HUDEP-2 (cell line): ENCODE measurements around the gene ZNF462.
"Not testable (repeated sequence)": the region's sequence is repeated elsewhere in the genome, so short reads cannot be mapped to it uniquely, and the experiment has no call there.

ENCODE experiments used
- DNase-seq, 76 experiments: peaks; one replicate each; lab custom pipeline; 2025; ENCODE audit not compliant: unreplicated experiment in 76 of 76; lab: John Stamatoyannopoulos, UW

The ZNF462 gene

GRCh38 chr9:106989904-106990303 is 126.9 kb downstream of the ZNF462 start:
- not testable (repeated sequence) for DNase-seq

GRCh38 chr9:106992186-106992585 is 129.2 kb downstream of the ZNF462 start:
- no peak for DNase-seq

- no peak for DNase-seq
These were observed 130.6 kb downstream of the ZNF462 start for GRCh38 chr9:106993603-106994002.

GRCh38 chr9:106994463-106994862 is 131.5 kb downstream of the ZNF462 start:
- DNase-seq, result no peak

DNA sequence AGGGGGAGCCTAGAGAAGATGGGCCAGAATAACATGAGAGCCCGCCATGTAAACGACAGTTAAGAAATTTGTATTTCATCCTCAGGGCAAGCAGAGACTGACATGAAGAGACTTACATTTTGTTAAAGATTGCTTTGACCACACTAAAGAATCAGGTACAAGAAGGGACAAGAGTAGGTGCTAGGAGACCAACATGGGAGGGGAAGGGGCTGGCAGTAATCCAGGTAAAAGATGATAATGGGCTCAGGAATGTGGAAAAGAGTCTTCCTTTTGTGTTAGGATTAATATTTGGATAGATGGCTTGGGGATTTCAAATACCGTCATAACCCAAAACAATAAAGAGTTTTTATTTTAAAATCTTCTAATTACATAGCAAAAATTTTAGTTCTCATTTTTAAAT is 137.3 kb downstream of the ZNF462 start:
- no peak for DNase-seq

DNA sequence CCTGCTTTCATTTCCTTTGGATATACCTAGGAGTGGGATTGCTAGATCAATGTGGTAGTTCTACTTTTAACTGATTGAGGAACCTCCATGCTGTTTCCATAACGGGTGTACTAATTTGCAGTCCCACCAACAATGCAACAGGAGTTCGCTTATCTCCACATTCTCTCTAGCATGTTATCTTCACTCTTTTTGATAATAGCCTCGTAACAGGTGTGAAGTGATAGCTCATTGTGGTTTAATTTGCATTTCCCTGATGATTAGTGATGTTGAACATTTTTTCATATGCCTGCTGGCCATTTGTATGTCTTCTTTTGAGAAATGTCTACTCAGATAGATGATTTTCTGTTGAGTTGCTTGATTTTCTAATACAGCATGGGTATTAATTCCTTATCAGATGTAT is 142.2 kb downstream of the ZNF462 start:
- no peak for DNase-seq

GRCh38 chr9:107007402-107007801 is 144.4 kb downstream of the ZNF462 start:
- no peak for DNase-seq

- no peak for DNase-seq
These were observed 145.0 kb downstream of the ZNF462 start for GRCh38 chr9:107008011-107008410.

GRCh38 chr9:107008447-107008846 is 145.5 kb downstream of the ZNF462 start:
- DNase-seq, result no peak

DNA sequence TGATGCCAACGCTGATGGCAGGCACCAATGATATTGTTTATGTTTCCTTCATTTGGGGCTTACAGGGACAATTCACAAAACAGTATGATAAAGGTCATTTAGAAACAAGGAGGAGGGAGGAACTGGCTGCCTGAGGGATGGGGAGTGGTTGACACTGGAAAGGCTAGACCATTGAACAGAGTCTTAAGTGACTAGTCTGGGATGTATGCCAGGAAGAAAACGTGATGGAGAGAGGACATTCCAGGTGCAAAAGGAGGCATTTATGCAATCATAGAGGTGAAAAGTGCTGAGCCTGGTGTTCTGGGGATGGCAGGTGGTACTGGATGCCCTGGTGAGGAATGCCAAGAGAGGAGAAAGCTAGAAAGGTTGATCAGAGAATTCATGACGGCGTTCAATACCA is 153.4 kb downstream of the ZNF462 start:
- no peak for DNase-seq

- DNase-seq, result no peak
These were observed 156.0 kb downstream of the ZNF462 start for GRCh38 chr9:107018861-107019545.

- DNase-seq, result no peak
These were observed 157.1 kb downstream of the ZNF462 start for GRCh38 chr9:107020040-107020530.

DNA sequence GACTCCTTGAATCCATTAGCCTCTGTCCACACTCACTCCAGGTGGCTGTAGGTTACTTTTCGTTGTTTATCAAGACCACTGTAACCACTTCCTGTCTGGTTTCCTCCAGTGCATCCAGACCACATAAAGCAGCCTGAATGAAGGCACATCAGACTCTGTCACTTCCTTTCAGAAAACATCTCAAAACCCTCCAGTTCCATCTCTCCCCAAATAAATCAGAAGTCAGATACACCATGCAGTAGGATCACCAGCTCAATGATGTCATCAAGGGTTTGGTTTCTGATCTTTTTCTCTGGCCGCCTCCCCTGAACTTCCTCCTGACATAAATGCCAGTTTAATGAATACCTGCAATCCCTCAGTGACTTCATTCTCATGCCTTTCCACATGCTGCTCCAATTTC is 161.2 kb downstream of the ZNF462 start:
- no peak for DNase-seq

DNA sequence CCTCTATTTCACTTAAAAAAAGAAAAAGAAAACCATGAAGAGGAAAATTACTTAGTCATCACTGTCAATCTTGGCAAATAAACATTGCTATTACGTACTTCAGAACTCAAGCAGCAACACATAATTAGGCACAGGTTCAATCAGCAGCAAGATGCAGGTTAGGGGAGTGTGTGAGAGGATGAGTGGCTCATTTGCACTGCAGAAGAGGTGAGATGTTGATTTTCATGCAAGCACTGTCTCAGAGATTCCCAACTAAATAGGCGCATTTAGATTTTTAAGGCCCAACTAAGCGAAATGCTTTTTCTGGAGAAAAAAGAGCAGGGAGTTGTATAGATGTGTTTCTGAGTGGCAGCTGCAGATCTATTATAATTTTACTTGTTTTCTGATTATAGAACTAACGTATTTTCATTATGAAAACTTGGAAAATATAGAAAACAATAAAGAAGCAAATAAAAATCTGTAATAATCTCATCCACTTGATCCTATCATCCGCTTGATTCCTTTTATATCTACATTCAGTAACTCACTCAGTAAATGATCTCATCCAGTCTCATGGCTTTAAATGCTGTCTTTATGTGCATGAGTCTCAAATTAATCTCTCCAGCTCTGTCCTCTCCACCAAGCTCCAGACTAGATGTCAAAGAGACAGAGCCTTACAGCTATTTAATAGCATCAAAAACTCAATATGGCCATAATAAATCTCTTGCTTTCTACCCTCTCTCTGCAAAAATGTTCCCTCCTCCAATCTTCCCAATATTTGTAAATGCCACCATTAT is 162.5 kb downstream of the ZNF462 start:
- no peak for DNase-seq

GRCh38 chr9:107029146-107029545 is 166.2 kb downstream of the ZNF462 start:
- DNase-seq, result no peak

GRCh38 chr9:107033966-107034365 is 171.0 kb downstream of the ZNF462 start:
- DNase-seq, result no peak

GRCh38 chr9:107034831-107035230 is 171.9 kb downstream of the ZNF462 start:
- no peak for DNase-seq

DNA sequence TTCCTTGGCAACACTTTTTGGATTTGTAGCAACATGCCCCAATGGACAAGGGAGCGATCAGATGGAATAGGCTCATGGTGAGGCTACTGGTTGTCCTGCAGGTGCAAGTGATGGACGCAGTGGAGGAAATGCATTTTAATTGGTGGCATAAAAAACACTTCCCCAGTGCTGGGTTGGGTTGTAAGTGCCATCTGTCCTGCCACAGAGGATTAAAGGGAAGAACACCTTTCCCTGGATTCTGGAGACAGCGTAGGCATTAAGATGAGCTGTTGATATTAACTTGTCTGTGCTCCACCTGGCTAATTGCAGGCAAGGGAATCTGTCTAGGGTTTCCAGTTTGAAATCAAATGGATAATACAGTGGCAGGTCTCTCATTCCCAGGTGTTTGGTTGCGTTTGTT is 173.4 kb downstream of the ZNF462 start:
- no peak for DNase-seq

GRCh38 chr9:107039542-107039941 is 176.6 kb downstream of the ZNF462 start:
- no peak for DNase-seq

DNA sequence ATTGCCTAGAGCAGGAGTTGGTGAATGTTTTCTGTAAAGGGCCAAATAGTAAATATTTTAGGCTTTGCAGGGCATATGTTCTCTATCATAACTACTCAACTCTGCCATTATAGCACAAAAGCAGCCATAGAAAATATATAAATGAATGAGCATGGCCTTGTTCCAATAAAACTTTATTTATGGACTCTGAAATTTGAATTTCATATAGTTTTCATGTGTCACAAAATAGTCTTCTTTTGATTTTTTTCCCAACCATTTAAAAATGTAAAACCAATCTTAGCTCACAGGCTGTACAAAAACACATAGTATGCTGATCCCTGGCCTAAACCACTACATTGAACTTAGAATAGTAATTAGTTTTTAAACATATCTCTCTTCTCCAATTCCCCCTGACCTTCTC is 179.6 kb downstream of the ZNF462 start:
- DNase-seq, result no peak

DNA sequence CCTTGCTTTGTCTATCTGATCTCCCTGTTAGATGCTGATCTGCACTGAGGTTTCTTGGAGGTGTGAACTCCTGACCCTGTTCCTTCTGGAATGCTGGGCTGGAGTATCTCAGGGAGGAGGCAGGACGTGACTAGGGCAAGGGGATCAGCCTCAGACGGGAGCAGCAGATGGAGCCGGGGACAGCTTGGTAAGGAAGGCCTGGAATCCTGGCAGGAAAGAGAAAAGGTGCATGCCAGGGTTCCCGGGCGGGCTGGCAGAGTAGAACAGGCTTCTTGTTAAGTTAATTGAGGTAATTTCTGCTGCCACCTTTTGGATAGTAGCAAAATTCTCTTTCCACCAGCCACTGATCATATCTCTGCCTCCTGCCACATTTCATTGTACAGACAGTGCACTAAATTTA is 180.9 kb downstream of the ZNF462 start:
- DNase-seq, result peak in 1 of 76 experiments; percentile 0

- DNase-seq, result peak in 5 of 76 experiments; percentile 1 to 8 (median 1)
These were observed 181.9 kb downstream of the ZNF462 start for GRCh38 chr9:107044872-107045271.
